ENCODE data around the gene RBM44.

RBM44 gene, protein sequence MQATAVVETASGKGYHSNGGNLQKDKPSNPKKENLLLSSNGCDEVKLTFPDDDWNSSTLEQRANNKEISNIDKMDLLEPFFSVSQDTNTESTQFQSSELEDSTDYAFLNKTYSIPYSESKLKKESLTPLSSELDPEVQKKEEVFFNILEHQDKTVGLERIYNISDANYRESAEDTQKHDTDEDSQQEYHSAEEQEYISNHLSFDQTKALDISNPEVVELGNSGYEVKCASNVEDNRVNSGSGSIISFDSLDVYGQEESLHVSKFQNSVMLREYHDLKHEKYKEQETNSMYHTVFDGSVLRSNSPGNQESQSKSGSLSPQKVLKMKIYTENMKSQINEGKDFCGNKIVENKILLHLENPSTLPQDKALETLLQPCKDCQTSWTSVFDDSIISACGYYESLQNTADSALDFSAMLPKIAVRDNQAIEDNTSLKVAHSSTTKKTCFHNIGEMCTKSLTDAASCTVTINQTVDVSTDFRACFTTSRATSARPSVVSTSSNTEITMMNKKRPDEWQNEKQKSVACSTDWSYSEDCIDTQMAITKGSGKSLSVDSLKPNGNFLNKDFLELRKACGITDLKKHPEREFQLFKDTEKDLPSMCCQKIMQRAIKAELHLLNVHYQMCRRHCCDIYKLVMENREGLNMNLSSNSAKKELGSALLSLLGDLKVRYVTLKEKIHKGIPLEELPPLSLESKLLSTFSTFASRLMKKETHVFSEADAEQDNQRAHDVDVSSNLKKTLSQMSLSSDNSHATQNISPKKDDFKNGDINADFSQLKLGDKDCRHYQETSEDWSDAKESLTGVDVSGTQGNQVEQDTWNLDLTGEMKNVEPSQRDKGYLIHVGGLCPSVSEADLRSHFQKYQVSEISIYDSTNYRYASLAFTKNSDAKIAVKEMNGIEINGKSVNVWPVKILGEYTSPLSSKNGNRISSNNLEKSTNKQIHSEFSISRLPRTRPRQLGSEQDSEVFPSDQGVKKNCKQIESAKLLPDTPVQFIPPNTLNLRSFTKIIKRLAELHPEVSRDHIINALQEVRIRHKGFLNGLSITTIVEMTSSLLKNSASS

DNA sequence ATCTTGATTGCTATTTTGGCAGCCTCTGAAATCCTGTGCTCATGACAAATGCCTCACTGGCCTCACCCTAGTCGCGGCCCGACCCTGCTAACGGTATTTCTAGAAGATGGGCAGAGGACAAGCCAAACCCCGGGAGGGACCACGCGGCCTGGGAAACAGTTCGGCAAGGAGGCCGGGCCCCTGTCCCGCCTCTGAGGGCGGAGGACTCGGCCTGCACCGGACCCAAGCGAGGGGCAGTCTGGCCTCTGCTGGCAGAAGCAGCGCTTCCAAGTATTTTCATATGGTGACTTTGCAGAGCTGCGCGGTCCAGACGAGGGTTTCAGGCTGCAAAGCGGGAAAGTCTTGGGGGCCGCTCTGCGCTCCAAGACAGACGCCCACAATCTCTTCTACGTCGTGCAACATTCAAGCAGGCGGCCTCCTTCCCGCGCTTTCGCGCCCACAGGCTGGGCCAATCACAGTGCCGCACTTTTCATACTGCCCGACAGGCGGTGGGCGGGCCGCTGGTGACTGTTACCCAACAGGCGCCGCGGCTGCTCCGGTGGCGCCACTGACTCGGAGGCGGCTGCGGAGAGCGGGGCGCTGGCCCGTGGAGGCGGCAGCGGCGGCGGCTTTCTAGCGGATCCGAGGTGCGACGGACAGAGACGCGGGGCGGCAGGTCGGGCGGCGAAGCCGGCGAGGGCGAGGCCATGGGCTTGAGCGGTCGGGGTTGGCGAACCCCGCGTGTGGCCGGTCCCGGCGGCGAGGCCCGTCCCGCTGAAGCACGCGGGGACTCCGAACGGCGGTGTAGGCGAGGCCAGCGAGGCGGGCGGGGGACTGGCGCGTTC, at the start of gene RBM44:
Gene RBM44, plus strand, starts transcription at position 544 of the 824 bp plus-strand sequence. CDS start 14,831 bp downstream, outside the sequence.
- no peaks in the 10 kb centered on the region for H3K9me3 ChIP-seq (ENCODE audit: control insufficient read depth, insufficient read depth, low read depth, low read length)
- H3K27ac ChIP-seq (ENCODE audit: extremely low read depth, low read depth, low read length), result no peak within 1 kb of the TSS
- H3K36me3 ChIP-seq (ENCODE audit: control insufficient read depth in 2 of 2, insufficient read depth in 1 of 2, low read length in 2 of 2), result no peaks in the 10 kb centered on the region; a peak in 1 of 3 replicates
- no peak within 1 kb of the TSS for H3K4me3 ChIP-seq (ENCODE audit: low read depth, low read length)
- TF ChIP-seq ZNF211 (tag by site-specific recombination; IDR thresholded peaks at IDR 0.05; ENCODE audit: low read depth) (no peak), ZNF223 (tag by site-specific recombination; IDR thresholded peaks at IDR 0.05) (no peak), ZNF621 (tag by site-specific recombination; IDR thresholded peaks at IDR 0.05) (no peak), MZF1 (tag by site-specific recombination; IDR thresholded peaks at IDR 0.05; ENCODE audit: borderline replicate concordance) (no peak), ZNF571 (tag by site-specific recombination; IDR thresholded peaks at IDR 0.05) (no peak), GLIS2 (tag by site-specific recombination; IDR thresholded peaks at IDR 0.05) (no peak), KLF1 (tag by site-specific recombination; IDR thresholded peaks at IDR 0.05) (no peak), MYNN (tag by site-specific recombination; IDR thresholded peaks at IDR 0.05; ENCODE audit: borderline replicate concordance) (no peak), ZNF561 (tag by site-specific recombination; IDR thresholded peaks at IDR 0.05; ENCODE audit: borderline replicate concordance) (no peak), ZNF16 (tag by site-specific recombination; IDR thresholded peaks at IDR 0.05; ENCODE audit: low read depth) (no peak), ZNF658 (tag by site-specific recombination; IDR thresholded peaks at IDR 0.05) (no peak), ZNF654 (tag by site-specific recombination; IDR thresholded peaks at IDR 0.05; ENCODE audit: low read depth) (no peak), YY1 (tag by site-specific recombination; IDR thresholded peaks at IDR 0.05) (no peak), HOXC10 (CRISPR knock-in tag; IDR thresholded peaks at IDR 0.05) (no peak), ZNF391 (tag by site-specific recombination; IDR thresholded peaks at IDR 0.05; ENCODE audit: borderline replicate concordance, low read depth) (no peak)
- TF ChIP-seq, protein P1, sequence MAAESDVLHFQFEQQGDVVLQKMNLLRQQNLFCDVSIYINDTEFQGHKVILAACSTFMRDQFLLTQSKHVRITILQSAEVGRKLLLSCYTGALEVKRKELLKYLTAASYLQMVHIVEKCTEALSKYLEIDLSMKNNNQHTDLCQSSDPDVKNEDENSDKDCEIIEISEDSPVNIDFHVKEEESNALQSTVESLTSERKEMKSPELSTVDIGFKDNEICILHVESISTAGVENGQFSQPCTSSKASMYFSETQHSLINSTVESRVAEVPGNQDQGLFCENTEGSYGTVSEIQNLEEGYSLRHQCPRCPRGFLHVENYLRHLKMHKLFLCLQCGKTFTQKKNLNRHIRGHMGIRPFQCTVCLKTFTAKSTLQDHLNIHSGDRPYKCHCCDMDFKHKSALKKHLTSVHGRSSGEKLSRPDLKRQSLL (tag by site-specific recombination; IDR thresholded peaks at IDR 0.05), result no peak
- TF ChIP-seq, protein P2, sequence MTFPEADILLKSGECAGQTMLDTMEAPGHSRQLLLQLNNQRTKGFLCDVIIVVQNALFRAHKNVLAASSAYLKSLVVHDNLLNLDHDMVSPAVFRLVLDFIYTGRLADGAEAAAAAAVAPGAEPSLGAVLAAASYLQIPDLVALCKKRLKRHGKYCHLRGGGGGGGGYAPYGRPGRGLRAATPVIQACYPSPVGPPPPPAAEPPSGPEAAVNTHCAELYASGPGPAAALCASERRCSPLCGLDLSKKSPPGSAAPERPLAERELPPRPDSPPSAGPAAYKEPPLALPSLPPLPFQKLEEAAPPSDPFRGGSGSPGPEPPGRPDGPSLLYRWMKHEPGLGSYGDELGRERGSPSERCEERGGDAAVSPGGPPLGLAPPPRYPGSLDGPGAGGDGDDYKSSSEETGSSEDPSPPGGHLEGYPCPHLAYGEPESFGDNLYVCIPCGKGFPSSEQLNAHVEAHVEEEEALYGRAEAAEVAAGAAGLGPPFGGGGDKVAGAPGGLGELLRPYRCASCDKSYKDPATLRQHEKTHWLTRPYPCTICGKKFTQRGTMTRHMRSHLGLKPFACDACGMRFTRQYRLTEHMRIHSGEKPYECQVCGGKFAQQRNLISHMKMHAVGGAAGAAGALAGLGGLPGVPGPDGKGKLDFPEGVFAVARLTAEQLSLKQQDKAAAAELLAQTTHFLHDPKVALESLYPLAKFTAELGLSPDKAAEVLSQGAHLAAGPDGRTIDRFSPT (tag by site-specific recombination; IDR thresholded peaks at IDR 0.05), result no peak
- TF ChIP-seq, protein P3, sequence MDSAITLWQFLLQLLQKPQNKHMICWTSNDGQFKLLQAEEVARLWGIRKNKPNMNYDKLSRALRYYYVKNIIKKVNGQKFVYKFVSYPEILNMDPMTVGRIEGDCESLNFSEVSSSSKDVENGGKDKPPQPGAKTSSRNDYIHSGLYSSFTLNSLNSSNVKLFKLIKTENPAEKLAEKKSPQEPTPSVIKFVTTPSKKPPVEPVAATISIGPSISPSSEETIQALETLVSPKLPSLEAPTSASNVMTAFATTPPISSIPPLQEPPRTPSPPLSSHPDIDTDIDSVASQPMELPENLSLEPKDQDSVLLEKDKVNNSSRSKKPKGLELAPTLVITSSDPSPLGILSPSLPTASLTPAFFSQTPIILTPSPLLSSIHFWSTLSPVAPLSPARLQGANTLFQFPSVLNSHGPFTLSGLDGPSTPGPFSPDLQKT (IDR thresholded peaks at IDR 0.05; ENCODE audit: borderline replicate concordance, low read depth, low read length), result no peak
- TF ChIP-seq, protein P4, sequence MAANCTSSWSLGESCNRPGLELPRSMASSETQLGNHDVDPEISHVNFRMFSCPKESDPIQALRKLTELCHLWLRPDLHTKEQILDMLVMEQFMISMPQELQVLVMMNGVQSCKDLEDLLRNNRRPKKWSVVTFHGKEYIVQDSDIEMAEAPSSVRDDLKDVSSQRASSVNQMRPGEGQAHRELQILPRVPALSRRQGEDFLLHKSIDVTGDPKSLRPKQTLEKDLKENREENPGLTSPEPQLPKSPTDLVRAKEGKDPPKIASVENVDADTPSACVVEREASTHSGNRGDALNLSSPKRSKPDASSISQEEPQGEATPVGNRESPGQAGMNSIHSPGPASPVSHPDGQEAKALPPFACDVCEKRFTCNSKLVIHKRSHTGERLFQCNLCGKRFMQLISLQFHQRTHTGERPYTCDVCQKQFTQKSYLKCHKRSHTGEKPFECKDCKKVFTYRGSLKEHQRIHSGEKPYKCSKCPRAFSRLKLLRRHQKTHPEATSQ (tag by site-specific recombination; IDR thresholded peaks at IDR 0.05), result no peak
- H3K4me1 ChIP-seq (ENCODE audit: control insufficient read depth, insufficient read depth, low read length), result no peaks in the 10 kb centered on the region
- CTCF ChIA-PET, result interaction anchor here (0.6 kb wide), 1 partner anchor 288 kb away, joined by 3 read pairs; no protein-coding TSS in a partner anchor
- POLR2A ChIA-PET, result no interaction called here

All from HEK293 (cell line).